RWPE1 (cell line): ENCODE measurements around the gene MDH1.
"Not testable (repeated sequence)": the region's sequence is repeated elsewhere in the genome, so short reads cannot be mapped to it uniquely, and the experiment has no call there.

Experiments used
- CTCF ChIA-PET: fragments of 350-600 bp; sonication (Branson Sonifier 250); formaldehyde crosslinking; extraction: SDS; loops from one replicate; lab custom pipeline; 2021; lab: Yijun Ruan, JAX
- POLR2A ChIA-PET: fragments of 400-600 bp; formaldehyde crosslinking; extraction: SDS; loops from one replicate; lab custom pipeline; 2020; ENCODE audit warnings: antibody characterized with exemption; ENCODE audit not compliant: low non-redundant PET; lab: Yijun Ruan, JAX
- DNase-seq: peaks from one replicate; pipeline ENCODE4 v3.0.0; 2012; ENCODE audit warnings: low spot score
- H3K27ac ChIP-seq: fragments of 450-650 bp; 2 replicates; pipeline ENCODE4 v1.5.1; 2017
- CTCF ChIP-seq: fragments of 450-650 bp; conservative IDR thresholded peaks from 2 replicates; pipeline ENCODE4 v1.5.1; 2017; ENCODE audit warnings: low read depth, mild to moderate bottlenecking

The MDH1 gene

GRCh38 chr2:63600881-63601460 is 12.2 kb downstream of the MDH1 start:
- CTCF ChIA-PET = no interaction called here
- no peak for TF ChIP-seq CTCF
- POLR2A ChIA-PET = interaction anchor here (1.1 kb wide), 1 partner anchor 13 kb away, joined by 6 read pairs; the partner anchor contains the start of gene WDPCP
- no peak for DNase-seq
- no peak overlapping the region for H3K27ac ChIP-seq

- ChIA-PET POLR2A (no interaction called here), CTCF (no interaction called here)
- H3K27ac ChIP-seq = no peak overlapping the region
- no peak for TF ChIP-seq CTCF
- DNase-seq = no peak
Observed at GRCh38 chr2:63604666-63605065, 15.9 kb downstream of the MDH1 start.

GRCh38 chr2:63608865-63609264 is 20.1 kb downstream of the MDH1 start:
- DNase-seq, H3K27ac ChIP-seq, POLR2A ChIA-PET: not testable (repeated sequence)
- CTCF ChIA-PET = interaction anchor here (0.6 kb wide), 1 partner anchor 1699 kb away, joined by 3 read pairs; no protein-coding TSS in a partner anchor

- POLR2A ChIA-PET = no interaction called here
- no peak for DNase-seq
- CTCF ChIA-PET = no interaction called here
- no peak overlapping the region for H3K27ac ChIP-seq
- TF ChIP-seq CTCF = no peak
Observed at GRCh38 chr2:63610525-63610924, 21.8 kb downstream of the MDH1 start.

- no peak overlapping the region for H3K27ac ChIP-seq
- TF ChIP-seq CTCF = no peak
- POLR2A ChIA-PET = no interaction called here
- no peak for DNase-seq
- CTCF ChIA-PET = no interaction called here
Observed at GRCh38 chr2:63613391-63613901, 24.7 kb downstream of the MDH1 start.

GRCh38 chr2:63614448-63614968 is 25.7 kb downstream of the MDH1 start:
- POLR2A ChIA-PET = no interaction called here
- DNase-seq = peak; percentile 82
- no peak overlapping the region for H3K27ac ChIP-seq
- CTCF ChIA-PET = interaction anchor here (0.7 kb wide), 1 partner anchor 24 kb away, joined by 3 read pairs; no protein-coding TSS in a partner anchor
- no peak for TF ChIP-seq CTCF
